ENCODE results near the gene SAMSN1. TPM values are rescaled to one million over a fixed set of nuclear protein-coding genes. Genes with fewer than 3 reads are reported as not detected.

SAMSN1 gene
- polyA plus RNA-seq, 4 donors, result 2.9 to 11.9 (median 5.1) TPM

DNA sequence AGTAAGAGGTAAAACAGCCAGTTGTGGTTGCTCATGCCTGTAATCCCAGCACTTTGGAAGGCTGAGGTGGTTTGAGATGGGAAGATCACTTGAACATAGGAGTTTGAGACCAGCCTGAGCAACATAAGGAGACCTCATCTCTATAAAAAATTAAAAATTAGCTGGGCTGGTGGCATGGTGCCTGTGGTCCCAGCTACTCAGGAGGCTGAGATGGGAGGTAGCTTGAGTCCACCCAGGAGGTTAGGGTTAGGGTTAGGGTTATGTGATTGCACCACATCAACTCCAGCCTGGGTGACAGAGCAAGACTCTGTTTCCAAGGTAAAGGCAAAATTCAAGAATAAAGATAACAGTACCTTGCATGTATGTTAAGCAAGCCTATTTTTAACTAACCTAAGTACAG, 3.5 kb downstream of the SAMSN1 start:
- no peak for FAIRE-seq
- Histone ChIP-seq H3K4me1 (ENCODE audit: control insufficient read depth in 3 of 3, insufficient read depth in 2 of 3, low read depth in 1 of 3, low read length in 2 of 3) (no peaks in the 10 kb centered on the region), H3K9me3 (ENCODE audit: control insufficient read depth in 2 of 2, insufficient read depth in 1 of 2, low read depth in 1 of 2, low read length in 1 of 2) (no peaks in the 10 kb centered on the region), H3K36me3 (ENCODE audit: control insufficient read depth in 3 of 3, insufficient read depth in 2 of 3, low read depth in 1 of 3, low read length in 3 of 3) (no peaks in the 10 kb centered on the region), H3K27ac (ENCODE audit: low read depth in 1 of 3, low read length in 2 of 3) (peak overlapping the region in 1 of 3 donors; percentile 49), H3K4me3 (ENCODE audit: low read depth in 1 of 3, low read length in 3 of 3) (no peak overlapping the region), H3K27me3 (ENCODE audit: control insufficient read depth in 3 of 3, insufficient read depth in 3 of 3, low read length in 3 of 3) (no peaks in the 10 kb centered on the region)
- DNase-seq, result no peak

DNA sequence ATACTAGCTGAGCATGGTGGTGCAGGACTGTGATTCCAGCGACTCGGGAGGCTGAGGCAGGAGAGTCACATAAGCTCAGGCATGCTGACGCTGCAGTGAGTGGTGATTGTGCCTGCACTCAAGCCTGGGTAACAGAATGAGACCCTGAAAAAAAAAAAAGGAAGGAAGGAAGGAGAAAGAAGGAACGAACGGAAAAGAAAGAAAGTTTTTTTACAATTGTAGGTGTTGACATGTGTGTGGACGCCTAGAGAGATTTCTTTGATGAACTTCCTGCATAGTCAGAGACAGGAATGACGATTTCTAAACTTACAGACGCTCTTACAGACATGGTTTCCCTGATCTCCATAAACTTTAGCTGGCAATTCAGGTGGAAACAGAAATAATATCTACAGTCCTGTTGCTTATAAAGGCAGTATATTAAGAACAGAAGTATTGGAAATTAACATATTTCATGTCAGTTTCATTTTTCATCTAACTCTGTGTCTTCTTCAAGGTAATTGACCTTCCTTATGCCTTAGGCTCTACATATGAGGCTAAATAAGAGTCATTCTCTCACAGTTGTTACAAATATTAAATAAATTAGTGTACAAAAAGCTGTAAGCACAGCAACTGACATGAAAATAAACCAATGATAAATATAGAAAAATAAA, 4.1 kb downstream of the SAMSN1 start:
- DNase-seq (no peak), FAIRE-seq (no peak)
- Histone ChIP-seq H3K4me3 (ENCODE audit: low read depth in 1 of 3, low read length in 3 of 3) (no peak overlapping the region), H3K36me3 (ENCODE audit: control insufficient read depth in 3 of 3, insufficient read depth in 2 of 3, low read depth in 1 of 3, low read length in 3 of 3) (no peaks in the 10 kb centered on the region), H3K27me3 (ENCODE audit: control insufficient read depth in 3 of 3, insufficient read depth in 3 of 3, low read length in 3 of 3) (no peaks in the 10 kb centered on the region), H3K9me3 (ENCODE audit: control insufficient read depth in 2 of 2, insufficient read depth in 1 of 2, low read depth in 1 of 2, low read length in 1 of 2) (no peaks in the 10 kb centered on the region), H3K27ac (ENCODE audit: low read depth in 1 of 3, low read length in 2 of 3) (peak overlapping the region in 1 of 3 donors; percentile 49), H3K4me1 (ENCODE audit: control insufficient read depth in 3 of 3, insufficient read depth in 2 of 3, low read depth in 1 of 3, low read length in 2 of 3) (no peaks in the 10 kb centered on the region)
- 56 to 75% (median 64%) methylated on average over 8 of the region's 8 CpGs for WGBS, 3 donors

DNA sequence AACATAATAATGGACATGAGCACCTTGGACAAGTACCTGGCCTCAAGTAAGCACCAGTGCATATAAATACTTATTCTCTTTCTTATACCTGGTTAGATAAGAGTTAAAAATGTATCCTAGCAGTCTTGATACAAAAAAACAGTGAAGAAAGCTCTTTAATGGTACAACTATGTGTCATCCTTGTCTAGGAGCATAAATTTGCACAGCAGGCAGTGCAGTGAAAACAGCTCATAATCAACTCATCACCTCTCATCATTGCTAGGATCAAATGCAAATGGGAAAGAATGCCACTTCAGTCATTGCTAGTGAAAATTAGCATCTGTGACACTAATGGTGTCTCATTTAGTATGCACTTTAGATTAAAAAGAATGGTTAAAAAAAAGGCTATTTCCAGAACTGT, 7.6 kb downstream of the SAMSN1 start:
- H3K27me3 ChIP-seq (ENCODE audit: control insufficient read depth in 3 of 3, insufficient read depth in 3 of 3, low read length in 3 of 3), result no peaks in the 10 kb centered on the region
- no peaks in the 10 kb centered on the region for H3K9me3 ChIP-seq (ENCODE audit: control insufficient read depth in 2 of 2, insufficient read depth in 1 of 2, low read depth in 1 of 2, low read length in 1 of 2)
- no peak overlapping the region for H3K27ac ChIP-seq (ENCODE audit: low read depth in 1 of 3, low read length in 2 of 3)
- no peak overlapping the region for H3K4me3 ChIP-seq (ENCODE audit: low read depth in 1 of 3, low read length in 3 of 3)
- FAIRE-seq, result no peak
- no peaks in the 10 kb centered on the region for H3K36me3 ChIP-seq (ENCODE audit: control insufficient read depth in 3 of 3, insufficient read depth in 2 of 3, low read depth in 1 of 3, low read length in 3 of 3)
- no peaks in the 10 kb centered on the region for H3K4me1 ChIP-seq (ENCODE audit: control insufficient read depth in 3 of 3, insufficient read depth in 2 of 3, low read depth in 1 of 3, low read length in 2 of 3)
- no peak for DNase-seq

DNA sequence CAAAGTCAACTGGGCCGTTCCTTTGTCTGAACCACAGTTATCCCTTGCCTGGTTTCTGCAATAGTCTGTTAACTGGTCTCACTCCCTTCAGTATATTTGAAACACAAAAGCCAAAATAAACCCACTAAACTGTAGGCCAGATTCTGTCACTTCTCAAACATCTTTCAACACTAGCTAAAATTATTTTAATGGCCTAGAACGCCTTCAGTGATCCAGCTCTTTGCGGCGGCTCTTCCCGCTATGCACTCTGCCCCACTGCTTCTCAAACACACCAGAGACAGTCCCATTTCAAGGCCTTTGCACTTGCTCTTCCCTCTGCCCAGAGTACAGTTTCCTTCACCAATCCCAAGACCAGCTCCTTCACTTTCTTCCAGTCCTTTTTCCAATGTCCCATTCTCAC, 9.2 kb downstream of the SAMSN1 start:
- H3K4me1 ChIP-seq (ENCODE audit: control insufficient read depth in 3 of 3, insufficient read depth in 2 of 3, low read depth in 1 of 3, low read length in 2 of 3), result no peaks in the 10 kb centered on the region
- no peaks in the 10 kb centered on the region for H3K9me3 ChIP-seq (ENCODE audit: control insufficient read depth in 2 of 2, insufficient read depth in 1 of 2, low read depth in 1 of 2, low read length in 1 of 2)
- H3K27ac ChIP-seq (ENCODE audit: low read depth in 1 of 3, low read length in 2 of 3), result no peak overlapping the region
- no peak for FAIRE-seq
- 94 to 96% (median 94%) methylated on average over 5 of the region's 5 CpGs for WGBS, 3 donors
- H3K27me3 ChIP-seq (ENCODE audit: control insufficient read depth in 3 of 3, insufficient read depth in 3 of 3, low read length in 3 of 3), result no peaks in the 10 kb centered on the region
- DNase-seq, result no peak
- no peaks in the 10 kb centered on the region for H3K36me3 ChIP-seq (ENCODE audit: control insufficient read depth in 3 of 3, insufficient read depth in 2 of 3, low read depth in 1 of 3, low read length in 3 of 3)
- H3K4me3 ChIP-seq (ENCODE audit: low read depth in 1 of 3, low read length in 3 of 3), result no peak overlapping the region

DNA sequence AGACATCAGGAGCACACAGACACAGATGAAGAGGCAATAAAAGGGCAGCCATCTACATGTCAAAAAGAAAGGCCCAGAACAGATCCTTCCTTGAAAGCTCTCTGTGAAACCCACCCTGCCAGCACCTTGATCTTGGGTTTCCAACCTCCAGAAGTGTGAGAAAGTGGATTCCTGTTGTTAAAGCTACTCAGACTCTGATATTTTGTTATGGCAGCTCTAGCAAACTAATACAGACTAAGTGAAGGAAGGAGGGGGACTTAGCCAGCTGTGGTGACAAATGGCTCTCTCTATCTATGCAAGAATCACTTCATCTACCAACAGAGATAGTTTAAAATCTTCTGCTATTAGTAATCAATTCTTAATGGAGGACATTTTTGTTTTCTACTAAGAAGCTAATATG, 10.4 kb downstream of the SAMSN1 start:
- Histone ChIP-seq H3K27me3 (ENCODE audit: control insufficient read depth in 3 of 3, insufficient read depth in 3 of 3, low read length in 3 of 3) (no peaks in the 10 kb centered on the region), H3K36me3 (ENCODE audit: control insufficient read depth in 3 of 3, insufficient read depth in 2 of 3, low read depth in 1 of 3, low read length in 3 of 3) (no peaks in the 10 kb centered on the region), H3K27ac (ENCODE audit: low read depth in 1 of 3, low read length in 2 of 3) (peak overlapping the region in 1 of 3 donors; percentile 20), H3K4me1 (ENCODE audit: control insufficient read depth in 3 of 3, insufficient read depth in 2 of 3, low read depth in 1 of 3, low read length in 2 of 3) (no peaks in the 10 kb centered on the region), H3K9me3 (ENCODE audit: control insufficient read depth in 2 of 2, insufficient read depth in 1 of 2, low read depth in 1 of 2, low read length in 1 of 2) (no peaks in the 10 kb centered on the region), H3K4me3 (ENCODE audit: low read depth in 1 of 3, low read length in 3 of 3) (no peak overlapping the region)
- no peak for FAIRE-seq
- DNase-seq, result no peak

DNA sequence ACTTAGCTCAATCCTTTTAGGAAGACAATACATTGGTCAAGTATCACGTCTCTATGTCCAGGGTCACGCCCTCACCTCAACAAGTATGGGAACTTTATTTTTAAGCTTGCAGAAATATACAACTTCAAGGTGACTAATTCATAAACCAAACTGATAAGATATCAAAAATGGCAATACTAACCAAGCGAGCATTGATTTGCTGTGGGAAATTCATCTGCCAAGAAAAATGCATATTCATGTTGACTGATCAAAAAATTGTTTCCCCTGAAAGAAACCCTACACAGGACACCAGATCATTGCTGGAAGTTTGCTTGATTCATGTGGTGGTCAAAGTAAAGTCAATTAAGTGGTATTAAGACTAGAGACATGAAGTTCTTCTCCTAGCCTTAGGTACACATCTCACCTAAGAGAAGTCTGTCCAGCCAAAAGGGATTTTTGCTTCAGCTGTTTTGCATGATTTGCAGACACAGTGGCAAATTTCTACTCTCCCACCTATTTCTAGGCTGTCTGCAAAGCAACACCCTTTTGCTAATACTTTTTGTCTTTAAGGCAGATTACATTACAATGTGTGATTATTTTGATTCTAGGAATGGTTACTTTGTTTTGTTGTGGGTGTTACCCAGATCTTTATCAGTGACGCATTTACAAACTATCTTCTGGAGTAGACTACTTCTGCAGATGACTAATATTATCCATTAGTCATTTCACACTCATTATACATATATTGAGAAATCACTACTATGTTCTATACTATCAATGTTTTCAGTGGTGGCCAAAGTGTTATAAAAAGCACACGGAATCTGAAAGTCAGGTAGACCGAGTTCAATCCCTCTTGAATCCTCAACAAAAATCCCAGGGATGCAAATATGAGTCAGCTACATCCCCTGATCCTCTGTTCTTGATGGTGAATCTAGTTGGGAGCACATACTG, 12.4 kb downstream of the SAMSN1 start:
- WGBS, 3 donors, result 54 to 62% (median 58%) methylated on average over 6 of the region's 6 CpGs
- H3K4me1 ChIP-seq (ENCODE audit: control insufficient read depth in 3 of 3, insufficient read depth in 2 of 3, low read depth in 1 of 3, low read length in 2 of 3), result no peaks in the 10 kb centered on the region
- no peak overlapping the region for H3K4me3 ChIP-seq (ENCODE audit: low read depth in 1 of 3, low read length in 3 of 3)
- FAIRE-seq (no peak), DNase-seq (peak in 1 of 2 donors; percentile 48)
- no peaks in the 10 kb centered on the region for H3K9me3 ChIP-seq (ENCODE audit: control insufficient read depth in 2 of 2, insufficient read depth in 1 of 2, low read depth in 1 of 2, low read length in 1 of 2)
- H3K27ac ChIP-seq (ENCODE audit: low read depth in 1 of 3, low read length in 2 of 3), result peak overlapping the region in 2 of 3 donors; percentile 20 to 89
- no peaks in the 10 kb centered on the region for H3K36me3 ChIP-seq (ENCODE audit: control insufficient read depth in 3 of 3, insufficient read depth in 2 of 3, low read depth in 1 of 3, low read length in 3 of 3)
- no peaks in the 10 kb centered on the region for H3K27me3 ChIP-seq (ENCODE audit: control insufficient read depth in 3 of 3, insufficient read depth in 3 of 3, low read length in 3 of 3)

DNA sequence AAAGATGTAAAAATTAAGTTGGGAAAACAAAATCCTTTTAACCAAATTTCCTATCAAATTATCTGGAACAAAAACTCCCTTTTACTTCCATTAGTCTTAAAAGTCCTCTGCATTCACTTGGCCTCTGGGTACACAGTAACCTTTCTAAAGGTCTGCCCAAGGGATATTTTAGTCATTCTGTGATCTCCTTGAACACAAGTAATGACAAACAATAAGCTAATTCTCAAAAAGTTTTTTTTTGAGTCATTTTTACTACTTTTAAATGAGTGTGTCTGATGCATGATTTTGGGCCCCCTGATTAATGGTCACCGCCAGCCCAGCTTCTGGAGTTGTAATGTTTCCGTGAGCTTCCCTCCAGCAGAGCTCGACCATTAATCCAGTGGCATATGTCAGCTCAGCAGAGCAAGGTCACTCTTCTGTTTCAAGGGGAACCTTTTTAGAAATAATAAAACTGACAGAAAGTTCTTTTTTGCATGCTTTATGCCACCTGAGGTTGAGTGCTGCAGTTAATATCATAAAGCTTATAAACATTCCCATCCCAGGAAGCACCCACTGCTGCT, 14.3 kb downstream of the SAMSN1 start:
- H3K9me3 ChIP-seq (ENCODE audit: control insufficient read depth in 2 of 2, insufficient read depth in 1 of 2, low read depth in 1 of 2, low read length in 1 of 2), result no peaks in the 10 kb centered on the region
- WGBS, 3 donors, result 69 to 77% (median 73%) methylated on average over 3 of the region's 3 CpGs
- FAIRE-seq (no peak), DNase-seq (no peak)
- H3K27ac ChIP-seq (ENCODE audit: low read depth in 1 of 3, low read length in 2 of 3), result no peak overlapping the region
- no peaks in the 10 kb centered on the region for H3K27me3 ChIP-seq (ENCODE audit: control insufficient read depth in 3 of 3, insufficient read depth in 3 of 3, low read length in 3 of 3)
- no peak overlapping the region for H3K4me3 ChIP-seq (ENCODE audit: low read depth in 1 of 3, low read length in 3 of 3)
- H3K4me1 ChIP-seq (ENCODE audit: control insufficient read depth in 3 of 3, insufficient read depth in 2 of 3, low read depth in 1 of 3, low read length in 2 of 3), result no peaks in the 10 kb centered on the region
- H3K36me3 ChIP-seq (ENCODE audit: control insufficient read depth in 3 of 3, insufficient read depth in 2 of 3, low read depth in 1 of 3, low read length in 3 of 3), result no peaks in the 10 kb centered on the region

DNA sequence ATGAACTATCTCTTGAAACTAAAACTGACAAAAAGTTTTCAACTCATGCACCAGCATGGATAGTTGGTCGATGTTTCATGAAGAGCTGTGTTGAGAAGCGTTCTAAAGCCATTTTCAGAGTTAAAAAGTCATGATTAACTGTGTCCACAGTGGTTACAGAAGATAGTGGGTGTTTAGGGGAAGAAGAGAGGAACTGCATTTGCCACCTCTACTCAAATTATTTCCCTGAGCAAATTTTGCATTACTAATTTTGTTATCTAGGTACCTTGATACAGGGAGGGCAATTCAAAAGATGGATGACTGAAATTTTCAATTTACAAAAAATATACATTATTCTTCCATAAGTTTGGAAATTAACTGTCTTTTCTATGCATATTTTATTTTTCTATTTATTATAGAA, 15.5 kb downstream of the SAMSN1 start:
- Histone ChIP-seq H3K27me3 (ENCODE audit: control insufficient read depth in 3 of 3, insufficient read depth in 3 of 3, low read length in 3 of 3) (no peaks in the 10 kb centered on the region), H3K36me3 (ENCODE audit: control insufficient read depth in 3 of 3, insufficient read depth in 2 of 3, low read depth in 1 of 3, low read length in 3 of 3) (no peaks in the 10 kb centered on the region), H3K4me3 (ENCODE audit: low read depth in 1 of 3, low read length in 3 of 3) (no peak overlapping the region), H3K27ac (ENCODE audit: low read depth in 1 of 3, low read length in 2 of 3) (no peak overlapping the region), H3K4me1 (ENCODE audit: control insufficient read depth in 3 of 3, insufficient read depth in 2 of 3, low read depth in 1 of 3, low read length in 2 of 3) (no peaks in the 10 kb centered on the region), H3K9me3 (ENCODE audit: control insufficient read depth in 2 of 2, insufficient read depth in 1 of 2, low read depth in 1 of 2, low read length in 1 of 2) (no peaks in the 10 kb centered on the region)
- no peak for DNase-seq
- FAIRE-seq, result no peak
- WGBS, 3 donors, result 42 to 76% (median 66%) methylated on average over 2 of the region's 2 CpGs

Data from small intestine (tissue), 7 donors.